GM12878 (cell line): ENCODE results near the gene PALLD. TPM values are rescaled to one million over a fixed set of nuclear protein-coding genes. Genes with fewer than 3 reads are reported as not detected.

Source experiments
- ATAC-seq: fragments of 200-7000 bp; cut with Tn5 transposase; 3 replicates; pipeline ENCODE4 v1.9.1; 2020; ENCODE audit warnings: mild to moderate bottlenecking, moderate library complexity
- BruUV-seq: library from RNA; stranded (reverse); fragments of 400-500 nt; replicated peaks from 2 replicates; lab custom pipeline; 2021; lab: Mats Ljungman, UMichigan
- CTCF ChIA-PET: fragments of 300-600 bp; sonication (Branson Sonifier 250); formaldehyde crosslinking; extraction: SDS; loops from one replicate; lab custom pipeline; 2021; ENCODE audit warnings: inconsistent platforms; lab: Yijun Ruan, JAX
- POLR2A ChIA-PET: fragments of 350-600 bp; formaldehyde crosslinking; extraction: SDS; loops from one replicate; lab custom pipeline; 2021; ENCODE audit warnings: inconsistent platforms; lab: Charles Lee
- RAD21 ChIA-PET: fragments of 300-600 bp; sonication (Branson Sonifier 250); formaldehyde crosslinking; loops from one replicate; lab custom pipeline; 2023; ENCODE audit warnings: antibody characterized with exemption; ENCODE audit not compliant: unreplicated experiment; lab: Charles Lee
- SMC1A ChIA-PET: fragments of 300-600 bp; sonication (Branson Sonifier 250); formaldehyde crosslinking; loops from one replicate; lab custom pipeline; 2023; ENCODE audit not compliant: unreplicated experiment, uncharacterized antibody; lab: Charles Lee
- DNase-seq: peaks from one replicate; pipeline ENCODE4 v3.0.0-alpha.2; 2011; ENCODE audit warnings: low read depth, low spot score
- FAIRE-seq: peaks from 3 replicates; lab custom pipeline; 2011; peaks lifted over from hg19 to GRCh38; lab: Jason Lieb, UNC
- H2AFZ ChIP-seq: 2 replicates; pipeline ENCODE4 v1.6.0; 2011; ENCODE audit warnings: low read depth, low read length, control low read depth; ENCODE audit not compliant: control insufficient read depth
- H3K27ac ChIP-seq: 2 replicates; pipeline ENCODE4 v1.5.1; 2011; ENCODE audit warnings: control low read depth; ENCODE audit not compliant: control insufficient read depth, insufficient read depth
- H3K27me3 ChIP-seq, 2 experiments: replicated peaks in 1 of 2; 2 replicates each; pipeline versions ENCODE4 v1.6.0 to v1.6.1; 2011; ENCODE audit warnings: low read length in 1 of 2; ENCODE audit not compliant: control insufficient read depth in 2 of 2, insufficient read depth in 2 of 2
- H3K36me3 ChIP-seq, 2 experiments: 2 replicates each; pipeline ENCODE4 v1.5.1; 2011; ENCODE audit warnings: low read length in 1 of 2; ENCODE audit not compliant: control insufficient read depth in 2 of 2, insufficient read depth in 2 of 2
- H3K4me1 ChIP-seq: 2 replicates; pipeline ENCODE4 v1.6.1; 2011; ENCODE audit warnings: mild to moderate bottlenecking, low read length, moderate library complexity, mixed read lengths; ENCODE audit not compliant: control insufficient read depth, insufficient read depth
- H3K4me2 ChIP-seq: 2 replicates; pipeline ENCODE4 v1.6.0; 2011; ENCODE audit warnings: control low read depth; ENCODE audit not compliant: control insufficient read depth, insufficient read depth
- H3K4me3 ChIP-seq: fragments of 200-600 bp; sonication (generic); 2 replicates; pipeline ENCODE4 v1.5.1; 2016
- H3K79me2 ChIP-seq: 2 replicates; pipeline ENCODE4 v1.6.0; 2011; ENCODE audit warnings: low read length; ENCODE audit not compliant: control insufficient read depth, insufficient read depth
- H3K9ac ChIP-seq: 2 replicates; pipeline ENCODE4 v1.8.0; 2011; ENCODE audit warnings: low read length, control low read depth, mixed read lengths; ENCODE audit not compliant: control insufficient read depth, insufficient read depth
- H3K9me3 ChIP-seq: replicated peaks from 3 replicates; pipeline ENCODE4 v1.5.1; 2011; ENCODE audit warnings: mild to moderate bottlenecking, low read length; ENCODE audit not compliant: control insufficient read depth, insufficient read depth
- H4K20me1 ChIP-seq: 2 replicates; pipeline ENCODE4 v1.6.0; 2011; ENCODE audit not compliant: control insufficient read depth, insufficient read depth
- BACH1 ChIP-seq: fragments of 450-650 bp; IDR thresholded peaks from 2 replicates; pipeline ENCODE4 v1.6.1; 2017; ENCODE audit warnings: mild to moderate bottlenecking, borderline replicate concordance
- BHLHE40 ChIP-seq, 2 experiments: fragments of 450-650 bp in 1 of 2; IDR thresholded peaks; 2 replicates each; pipeline ENCODE4 v1.6.1; 2011 to 2017; ENCODE audit warnings: low read depth in 2 of 2, borderline replicate concordance in 1 of 2, improper control_type of control experiment in 1 of 2, low read length in 1 of 2, mild to moderate bottlenecking in 1 of 2
- BMI1 ChIP-seq: fragments of 450-650 bp; IDR thresholded peaks from 2 replicates; pipeline ENCODE4 v1.6.1; 2016; ENCODE audit warnings: mild to moderate bottlenecking, moderate library complexity, borderline replicate concordance
- DPF2 ChIP-seq: fragments of 450-650 bp; IDR thresholded peaks from 2 replicates; pipeline ENCODE4 v1.6.1; 2017; ENCODE audit warnings: mild to moderate bottlenecking
- FOXK2 ChIP-seq: fragments of 450-650 bp; IDR thresholded peaks from 2 replicates; pipeline ENCODE4 v1.6.1; 2017; ENCODE audit warnings: mild to moderate bottlenecking, moderate library complexity
- HDGF ChIP-seq: fragments of 450-650 bp; IDR thresholded peaks from 2 replicates; pipeline ENCODE4 v1.6.1; 2016; ENCODE audit warnings: antibody characterized with exemption
- IRF3 ChIP-seq: fragments of 450-650 bp; IDR thresholded peaks from 2 replicates; pipeline ENCODE4 v1.6.1; 2014; ENCODE audit warnings: mild to moderate bottlenecking
- IRF5 ChIP-seq: fragments of 450-650 bp; IDR thresholded peaks from 2 replicates; pipeline ENCODE4 v1.6.1; 2017; ENCODE audit warnings: borderline replicate concordance
- KDM1A ChIP-seq: fragments of 200-600 bp; sonication (generic); IDR thresholded peaks from 2 replicates; pipeline ENCODE4 v1.6.1; 2016; ENCODE audit warnings: borderline replicate concordance
- NFYA ChIP-seq: IDR thresholded peaks from 2 replicates; pipeline ENCODE4 v1.6.1; 2011; ENCODE audit warnings: low read depth, mild to moderate bottlenecking, low read length, improper control_type of control experiment, borderline replicate concordance
- NFYB ChIP-seq: IDR thresholded peaks from 2 replicates; pipeline ENCODE4 v1.6.1; 2011; ENCODE audit warnings: low read depth, mild to moderate bottlenecking, low read length, improper control_type of control experiment, moderate library complexity; ENCODE audit not compliant: insufficient read depth
- NR2C1 ChIP-seq: fragments of 450-650 bp; IDR thresholded peaks from 2 replicates; pipeline ENCODE4 v1.6.1; 2017; ENCODE audit warnings: antibody characterized with exemption, mild to moderate bottlenecking, moderate library complexity
- PML ChIP-seq: IDR thresholded peaks from 2 replicates; pipeline ENCODE4 v1.6.1; 2012; ENCODE audit warnings: low read length, inconsistent platforms
- RCOR1 ChIP-seq: conservative IDR thresholded peaks from 2 replicates; pipeline ENCODE4 v1.6.1; 2012; ENCODE audit warnings: low read depth, low read length, improper control_type of control experiment
- SIN3A ChIP-seq: IDR thresholded peaks from 2 replicates; pipeline ENCODE4 v1.6.1; 2012; ENCODE audit warnings: low read depth, low read length, improper control_type of control experiment
- SIX5 ChIP-seq: IDR thresholded peaks from 2 replicates; pipeline ENCODE4 v1.6.1; 2011; ENCODE audit warnings: mild to moderate bottlenecking, low read depth, low read length, moderate library complexity; ENCODE audit not compliant: severe bottlenecking
- SMAD1 ChIP-seq: fragments of 450-650 bp; IDR thresholded peaks from 2 replicates; pipeline ENCODE4 v1.6.1; 2018; ENCODE audit warnings: mild to moderate bottlenecking, low read depth; ENCODE audit not compliant: partially characterized antibody
- TCF3 ChIP-seq: IDR thresholded peaks from 2 replicates; pipeline ENCODE4 v1.6.1; 2012; ENCODE audit warnings: low read depth, mild to moderate bottlenecking, low read length, borderline replicate concordance; ENCODE audit not compliant: insufficient read depth
- ZNF217 ChIP-seq: fragments of 450-650 bp; IDR thresholded peaks from 2 replicates; pipeline ENCODE4 v1.6.1; 2017; ENCODE audit warnings: antibody characterized with exemption, mild to moderate bottlenecking
- ZNF274 ChIP-seq: IDR thresholded peaks from one replicate; pipeline ENCODE4 v1.8.0; 2011; ENCODE audit not compliant: insufficient read length, insufficient read depth
- ZZZ3 ChIP-seq: IDR thresholded peaks from 2 replicates; pipeline ENCODE4 v1.6.1; 2011; ENCODE audit warnings: low read depth; ENCODE audit not compliant: control insufficient read depth, insufficient read length
- WGBS: methylation state at CpG from one replicate; pipeline ENCODE4 v1.1.6; 2016; ENCODE audit warnings: low lambda C conversion rate; ENCODE audit not compliant: insufficient replicate concordance, insufficient coverage; ENCODE audit errors: missing lambda C conversion rate; 5-methylcytosine and 5-hydroxymethylcytosine counted together
- in situ Hi-C: fragments of 300-500 bp; cut with MboI; formaldehyde crosslinking; loops from 9 replicates; pipeline ENCODE4 v1.14.3; 2018; ENCODE audit warnings: mixed read lengths
- intact Hi-C: fragments of 100-400 bp; cut with micrococcal nuclease; formaldehyde crosslinking; loops from one replicate; pipeline ENCODE4 v1.14.2; 2022; ENCODE audit not compliant: unreplicated experiment
- polyA plus RNA-seq, 11 experiments: library from polyadenylated mRNA; depleted of rRNA in 4 of 11; unstranded in 6 of 11; stranded (reverse) in 5 of 11; fragments of >200 nt; fragmentation: Nextera tagmentation in 4 of 11; fragmentation: Illumina TruSeq in 1 of 11; extraction: Ambion mirVana in 4 of 11; extraction: Trizol in 1 of 11; gene quantifications; 1 replicate in 1 of 11; 2 replicates in 10 of 11; pipeline versions ENCODE4 v1.2.1 to v1.2.3, GENCODE V29; 2011 to 2016; ENCODE audit warnings: inconsistent platforms in 2 of 11, missing spikeins in 2 of 11, low read depth in 1 of 11
- total RNA-seq, 4 experiments: library from RNA; depleted of rRNA in 3 of 4; stranded (reverse); fragments of >200 nt in 3 of 4; fragmentation: Illumina TruSeq in 1 of 4; extraction: Trizol in 1 of 4; gene quantifications; 2 replicates each; pipeline versions ENCODE4 v1.2.1 to v1.2.3, GENCODE V29; 2013 to 2021

Gene PALLD
- total and polyA plus RNA-seq, 10 of the 15 experiments (the other 5 are each of a cell fraction or from before 2014, with no cell fraction given) = 1.0 to 7.7 (median 1.7) TPM

- TF ChIP-seq IRF5 (no peak), ZZZ3 (no peak), DPF2 (no peak), NFYA (no peak), BMI1 (no peak), HDGF (no peak), SMAD1 (no peak), ZNF217 (no peak), FOXK2 (no peak), RCOR1 (no peak)
These were observed 159.3 kb downstream of the PALLD start (continued) for GRCh38 chr4:168656055-168656660.

GRCh38 chr4:168656946-168657473 lies 160.2 kb downstream of the PALLD start:
- DNase-seq (no peak), FAIRE-seq (no peak), ATAC-seq (no peak)
- H3K4me3 ChIP-seq = no peak overlapping the region
- RAD21 ChIA-PET = no interaction called here
- H3K36me3 ChIP-seq = no peaks in the 10 kb centered on the region
- CTCF ChIA-PET = no interaction called here
- intact Hi-C loops = loop anchor here (10.0 kb wide), 1 partner anchor 342 kb away; the partner anchor contains the start of gene DDX60
- H3K4me2 ChIP-seq = no peak overlapping the region
- H4K20me1 ChIP-seq = no peaks in the 10 kb centered on the region
- SMC1A ChIA-PET = interaction anchor here (1.7 to 2.2 kb wide), 2 partner anchors 9 to 25 kb away, joined by 3 to 7 read pairs; no protein-coding TSS in a partner anchor
- no peak overlapping the region for H3K27ac ChIP-seq
- POLR2A ChIA-PET = no interaction called here
- H3K79me2 ChIP-seq = no peaks in the 10 kb centered on the region
- H3K27me3 ChIP-seq = no peaks in the 10 kb centered on the region; a peak in 1 of 4 replicates
- no peaks in the 10 kb centered on the region for H3K9me3 ChIP-seq
- in situ Hi-C loops = no loop called here
- H2AFZ ChIP-seq = no peak overlapping the region
- H3K4me1 ChIP-seq = no peaks in the 10 kb centered on the region
- no peak overlapping the region for H3K9ac ChIP-seq
- WGBS = 29% methylated on average over 3 of the region's 3 CpGs
- BruUV-seq = no TSS peak
- TF ChIP-seq SIX5 (no peak), IRF3 (no peak), PML (no peak), ZNF274 (no peak), NFYB (no peak), IRF5 (no peak), KDM1A (no peak), BACH1 (no peak), BHLHE40 (IDR thresholded peaks at IDR 0.05; ENCODE audit: borderline replicate concordance in 1 of 2, low read depth in 2 of 2, low read length in 1 of 2) (no peak), TCF3 (no peak), NR2C1 (no peak), RCOR1 (no peak), SIN3A (no peak)
